HL-60 (cell line): ENCODE measurements around the gene PC.

Experiments
- DNase-seq, 2 experiments: peaks; one replicate each; pipeline ENCODE4 v3.0.0-alpha.2; 2010 to 2020; ENCODE audit warnings: low read depth in 1 of 2, low spot score in 1 of 2
- H3K27ac ChIP-seq: fragments of 250-450 bp; sonication (Bioruptor Pico); replicated peaks from 2 replicates; pipeline ENCODE4 v1.5.1; 2020; ENCODE audit warnings: mild to moderate bottlenecking, moderate library complexity
- H3K27me3 ChIP-seq: fragments of 250-450 bp; sonication (Bioruptor Pico); 2 replicates; pipeline ENCODE4 v1.5.1; 2021; ENCODE audit warnings: mild to moderate bottlenecking, moderate library complexity; ENCODE audit not compliant: insufficient read depth, poor library complexity, severe bottlenecking
- H3K4me3 ChIP-seq: replicated peaks from 2 replicates; pipeline ENCODE4 v1.5.1; 2011; ENCODE audit warnings: mild to moderate bottlenecking, control low read depth, low read length; ENCODE audit not compliant: insufficient read depth
- GABPA ChIP-seq: IDR thresholded peaks from 2 replicates; pipeline ENCODE4 v1.6.1; 2012; ENCODE audit warnings: low read depth
- POLR2AphosphoS5 ChIP-seq: IDR thresholded peaks from 2 replicates; pipeline ENCODE4 v1.6.1; 2012; ENCODE audit warnings: low read depth
- SPI1 ChIP-seq: IDR thresholded peaks from 2 replicates; pipeline ENCODE4 v1.6.1; 2012; ENCODE audit warnings: low read depth, mild to moderate bottlenecking, borderline replicate concordance
- TF ChIP-seq, protein P1 (sequence below): IDR thresholded peaks from one replicate; pipeline ENCODE4 v1.5.1; 2011; ENCODE audit warnings: low read length, control low read depth, inconsistent platforms; ENCODE audit not compliant: insufficient read depth
- TF ChIP-seq, protein P2 (sequence below): IDR thresholded peaks from 2 replicates; pipeline ENCODE4 v1.6.1; 2012; ENCODE audit warnings: low read depth; ENCODE audit not compliant: insufficient replicate concordance

Gene PC

DNA sequence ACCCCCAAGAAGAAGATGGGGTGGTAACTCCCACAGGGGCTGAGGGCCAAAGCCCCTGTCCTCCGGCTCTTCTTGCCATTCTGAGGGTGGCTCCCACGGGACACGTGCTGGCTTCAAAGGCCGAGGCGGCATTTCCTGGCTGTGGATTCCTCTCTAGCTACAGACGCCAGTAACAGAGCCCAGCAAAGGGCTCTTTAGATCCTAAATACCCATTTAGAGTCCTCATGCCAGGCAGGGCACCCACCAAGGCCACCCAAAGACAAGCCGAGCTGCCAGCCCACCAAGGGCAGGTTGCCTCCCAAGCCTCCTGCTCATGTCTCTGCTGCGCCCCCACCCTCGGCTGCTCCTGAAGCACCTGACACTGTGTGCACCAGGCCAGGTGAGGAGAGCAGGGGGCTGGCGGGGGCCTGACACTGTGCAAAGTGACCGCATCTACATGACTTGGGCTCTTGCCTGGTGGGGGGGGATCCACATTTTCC is 95.6 kb downstream of the PC start:
- no peaks in the 10 kb centered on the region for H3K27me3 ChIP-seq
- DNase-seq, result no peak

DNA sequence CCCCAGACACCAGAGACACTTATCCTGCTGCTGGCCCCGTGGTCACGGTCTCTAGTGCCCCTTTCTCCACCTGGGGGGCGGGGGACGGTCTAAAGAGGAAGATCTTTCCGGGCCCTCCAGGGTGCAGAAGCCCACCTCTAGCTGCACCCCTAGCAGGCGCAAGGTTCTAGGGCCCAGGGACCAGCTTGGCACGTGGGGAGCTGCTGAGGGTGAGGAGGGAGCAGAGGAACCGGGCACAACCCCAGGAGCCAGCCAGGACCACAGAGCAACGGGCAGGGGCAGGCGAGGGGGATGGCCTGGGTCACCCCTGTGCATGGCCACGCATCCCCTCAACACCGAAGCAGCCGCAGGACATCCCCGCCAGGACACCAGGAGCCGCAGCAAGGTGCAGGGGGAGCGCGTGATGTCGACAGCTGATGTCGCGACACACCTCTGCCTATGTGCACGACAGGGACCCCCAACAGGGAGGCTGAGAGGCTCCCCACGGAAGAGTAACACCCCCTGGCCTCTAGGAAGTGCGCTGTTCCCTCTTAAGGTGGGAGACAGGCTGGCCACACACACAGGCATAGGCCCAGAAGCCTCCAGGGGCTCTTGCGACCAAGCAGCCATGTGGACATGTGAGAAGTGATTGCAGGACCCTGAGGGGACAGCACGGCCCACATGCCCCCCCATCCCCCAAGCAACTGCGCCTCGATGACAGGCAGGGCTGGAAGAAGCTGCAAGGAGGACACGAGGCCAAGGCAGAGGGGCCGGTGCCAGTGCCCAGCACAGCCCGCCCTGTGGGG is 96.2 kb downstream of the PC start:
- DNase-seq, result no peak
- Histone ChIP-seq H3K27me3 (no peaks in the 10 kb centered on the region), H3K27ac (no peak overlapping the region), H3K4me3 (no peak overlapping the region)
- TF ChIP-seq, protein P1, sequence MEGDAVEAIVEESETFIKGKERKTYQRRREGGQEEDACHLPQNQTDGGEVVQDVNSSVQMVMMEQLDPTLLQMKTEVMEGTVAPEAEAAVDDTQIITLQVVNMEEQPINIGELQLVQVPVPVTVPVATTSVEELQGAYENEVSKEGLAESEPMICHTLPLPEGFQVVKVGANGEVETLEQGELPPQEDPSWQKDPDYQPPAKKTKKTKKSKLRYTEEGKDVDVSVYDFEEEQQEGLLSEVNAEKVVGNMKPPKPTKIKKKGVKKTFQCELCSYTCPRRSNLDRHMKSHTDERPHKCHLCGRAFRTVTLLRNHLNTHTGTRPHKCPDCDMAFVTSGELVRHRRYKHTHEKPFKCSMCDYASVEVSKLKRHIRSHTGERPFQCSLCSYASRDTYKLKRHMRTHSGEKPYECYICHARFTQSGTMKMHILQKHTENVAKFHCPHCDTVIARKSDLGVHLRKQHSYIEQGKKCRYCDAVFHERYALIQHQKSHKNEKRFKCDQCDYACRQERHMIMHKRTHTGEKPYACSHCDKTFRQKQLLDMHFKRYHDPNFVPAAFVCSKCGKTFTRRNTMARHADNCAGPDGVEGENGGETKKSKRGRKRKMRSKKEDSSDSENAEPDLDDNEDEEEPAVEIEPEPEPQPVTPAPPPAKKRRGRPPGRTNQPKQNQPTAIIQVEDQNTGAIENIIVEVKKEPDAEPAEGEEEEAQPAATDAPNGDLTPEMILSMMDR, result no peak
- no peak for TF ChIP-seq GABPA
- no peak for TF ChIP-seq POLR2AphosphoS5
- TF ChIP-seq SPI1, result no peak
- TF ChIP-seq, protein P2, sequence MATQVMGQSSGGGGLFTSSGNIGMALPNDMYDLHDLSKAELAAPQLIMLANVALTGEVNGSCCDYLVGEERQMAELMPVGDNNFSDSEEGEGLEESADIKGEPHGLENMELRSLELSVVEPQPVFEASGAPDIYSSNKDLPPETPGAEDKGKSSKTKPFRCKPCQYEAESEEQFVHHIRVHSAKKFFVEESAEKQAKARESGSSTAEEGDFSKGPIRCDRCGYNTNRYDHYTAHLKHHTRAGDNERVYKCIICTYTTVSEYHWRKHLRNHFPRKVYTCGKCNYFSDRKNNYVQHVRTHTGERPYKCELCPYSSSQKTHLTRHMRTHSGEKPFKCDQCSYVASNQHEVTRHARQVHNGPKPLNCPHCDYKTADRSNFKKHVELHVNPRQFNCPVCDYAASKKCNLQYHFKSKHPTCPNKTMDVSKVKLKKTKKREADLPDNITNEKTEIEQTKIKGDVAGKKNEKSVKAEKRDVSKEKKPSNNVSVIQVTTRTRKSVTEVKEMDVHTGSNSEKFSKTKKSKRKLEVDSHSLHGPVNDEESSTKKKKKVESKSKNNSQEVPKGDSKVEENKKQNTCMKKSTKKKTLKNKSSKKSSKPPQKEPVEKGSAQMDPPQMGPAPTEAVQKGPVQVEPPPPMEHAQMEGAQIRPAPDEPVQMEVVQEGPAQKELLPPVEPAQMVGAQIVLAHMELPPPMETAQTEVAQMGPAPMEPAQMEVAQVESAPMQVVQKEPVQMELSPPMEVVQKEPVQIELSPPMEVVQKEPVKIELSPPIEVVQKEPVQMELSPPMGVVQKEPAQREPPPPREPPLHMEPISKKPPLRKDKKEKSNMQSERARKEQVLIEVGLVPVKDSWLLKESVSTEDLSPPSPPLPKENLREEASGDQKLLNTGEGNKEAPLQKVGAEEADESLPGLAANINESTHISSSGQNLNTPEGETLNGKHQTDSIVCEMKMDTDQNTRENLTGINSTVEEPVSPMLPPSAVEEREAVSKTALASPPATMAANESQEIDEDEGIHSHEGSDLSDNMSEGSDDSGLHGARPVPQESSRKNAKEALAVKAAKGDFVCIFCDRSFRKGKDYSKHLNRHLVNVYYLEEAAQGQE, result no peak

More for the DNA sequence above, 95.6 kb downstream of the PC start:
- TF ChIP-seq SPI1 (no peak), GABPA (no peak)
- Histone ChIP-seq H3K4me3 (no peak overlapping the region), H3K27ac (no peak overlapping the region)

DNA sequence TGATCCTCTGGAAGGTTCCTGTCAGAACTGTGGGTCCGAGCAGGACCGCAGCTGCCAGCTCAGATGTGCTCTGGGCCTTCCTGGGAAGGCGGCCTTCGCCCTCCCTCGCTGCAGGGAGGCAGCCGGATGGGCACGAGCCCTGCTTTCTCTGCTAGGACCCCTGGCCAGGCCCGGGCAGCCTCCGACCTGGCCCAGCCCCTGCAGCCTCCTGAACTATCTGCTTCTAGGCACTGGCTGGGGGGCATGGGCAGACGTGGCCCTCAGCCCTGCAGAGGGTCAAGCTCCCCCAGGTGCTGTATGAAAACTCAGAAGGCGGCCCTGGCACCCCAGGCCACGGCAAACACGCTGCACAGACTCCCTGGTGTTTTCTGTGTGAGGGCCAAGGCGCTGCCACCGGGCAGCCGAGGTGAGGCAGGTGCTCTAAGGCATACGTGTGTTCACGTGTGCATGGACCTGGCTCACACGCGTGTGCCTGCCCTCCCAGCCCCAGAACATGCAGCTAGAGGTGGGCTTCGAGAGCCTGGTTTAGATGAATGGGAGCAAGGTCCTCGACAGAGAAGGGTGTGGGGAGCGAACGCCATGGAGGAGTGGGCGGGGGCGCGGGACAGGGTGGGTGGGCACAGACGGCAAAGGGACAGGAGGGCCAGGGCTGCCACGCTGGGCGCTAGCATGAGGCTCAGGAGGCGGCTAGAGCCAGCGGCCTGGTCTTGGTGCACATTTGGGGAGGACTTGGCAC is 97.0 kb downstream of the PC start:
- TF ChIP-seq POLR2AphosphoS5 (no peak), SPI1 (no peak), GABPA (no peak)
- TF ChIP-seq, protein P2, result no peak
- TF ChIP-seq, protein P1, result no peak
- no peak overlapping the region for H3K4me3 ChIP-seq
- no peaks in the 10 kb centered on the region for H3K27me3 ChIP-seq
- no peak for DNase-seq
- H3K27ac ChIP-seq, result no peak overlapping the region

DNA sequence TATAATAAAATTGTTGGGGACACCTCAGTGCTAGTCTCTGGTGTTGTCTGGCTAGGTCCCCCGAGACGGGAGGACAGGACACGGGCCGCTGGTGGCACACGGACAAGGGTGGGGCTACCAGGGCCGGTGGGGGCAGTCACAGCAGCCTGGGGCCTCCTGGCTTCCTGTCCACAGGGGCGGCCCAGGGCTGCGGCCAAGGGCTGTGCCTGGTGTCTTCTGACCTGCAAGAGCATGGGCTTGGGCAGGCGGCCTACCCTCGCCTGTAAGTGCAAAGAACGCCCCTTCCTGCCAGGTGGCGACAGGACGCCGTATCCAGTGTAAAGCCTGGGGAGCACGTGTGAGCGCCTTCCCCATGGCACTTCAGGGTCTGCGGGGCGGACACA is 97.7 kb downstream of the PC start:
- H3K4me3 ChIP-seq, result no peak overlapping the region
- no peak for DNase-seq

More for the DNA sequence above, 97.7 kb downstream of the PC start:
- Histone ChIP-seq H3K27ac (no peak overlapping the region), H3K27me3 (no peaks in the 10 kb centered on the region)
- TF ChIP-seq, protein P1, result no peak
- peak; percentile 27; the same call in 1 of the 2 replicates for TF ChIP-seq POLR2AphosphoS5
